Fibroblast of villous mesenchyme (primary cell): Measurements from ENCODE around the gene BATF2. TPM values are rescaled to one million over a fixed set of nuclear protein-coding genes. Genes with fewer than 3 reads are reported as not detected.
A peak's percentile ranks its signal among the peaks of the same experiment; 100 is the strongest.
"Not testable (repeated sequence)": the region's sequence is repeated elsewhere in the genome, so short reads cannot be mapped to it uniquely, and the experiment has no call there.

Source experiments
- DNase-seq: peaks from one replicate; pipeline ENCODE4 v3.0.0-alpha.2; 2010; ENCODE audit warnings: low read depth
- H3K4me3 ChIP-seq: 2 replicates; pipeline ENCODE4 v1.5.1; 2011; ENCODE audit warnings: low read depth, mild to moderate bottlenecking, low read length
- CTCF ChIP-seq: IDR thresholded peaks from 2 replicates; pipeline ENCODE4 v1.5.1; 2012; ENCODE audit warnings: low read depth, mild to moderate bottlenecking, low read length; ENCODE audit not compliant: insufficient read depth
- total RNA-seq: library from RNA; depleted of rRNA; stranded (reverse); fragments of >200 nt; gene quantifications from 2 replicates; pipeline ENCODE4 v1.2.3, GENCODE V29; 2012

Gene BATF2
- total RNA-seq, 1 donor = 0.86 TPM

DNA sequence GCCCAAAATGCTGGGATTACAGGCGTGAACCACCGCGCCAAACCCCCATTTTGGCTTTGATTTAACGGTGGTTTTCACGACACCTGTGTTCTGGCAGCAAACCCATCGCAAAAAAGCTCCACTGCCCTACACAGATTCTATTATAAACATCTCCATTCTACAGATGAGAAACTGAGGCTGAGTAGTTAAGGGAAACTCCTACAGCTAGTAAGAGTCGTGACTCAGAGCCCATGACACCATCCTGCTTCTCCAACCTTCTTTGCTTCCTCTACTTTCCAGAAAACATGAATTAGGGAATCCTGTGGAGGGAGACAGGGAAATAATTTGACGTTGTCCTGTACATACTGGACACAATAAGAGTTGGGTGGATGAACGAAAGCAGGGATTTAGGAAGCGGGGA, 30.0 kb upstream of the BATF2 start:
- peak overlapping the region; percentile 73 for H3K4me3 ChIP-seq
- no peak for DNase-seq
- no peak for TF ChIP-seq CTCF

- not testable (repeated sequence) for H3K4me3 ChIP-seq, DNase-seq
Observed at GRCh38 chr11:65023502-65023901, 26.7 kb upstream of the BATF2 start.

DNA sequence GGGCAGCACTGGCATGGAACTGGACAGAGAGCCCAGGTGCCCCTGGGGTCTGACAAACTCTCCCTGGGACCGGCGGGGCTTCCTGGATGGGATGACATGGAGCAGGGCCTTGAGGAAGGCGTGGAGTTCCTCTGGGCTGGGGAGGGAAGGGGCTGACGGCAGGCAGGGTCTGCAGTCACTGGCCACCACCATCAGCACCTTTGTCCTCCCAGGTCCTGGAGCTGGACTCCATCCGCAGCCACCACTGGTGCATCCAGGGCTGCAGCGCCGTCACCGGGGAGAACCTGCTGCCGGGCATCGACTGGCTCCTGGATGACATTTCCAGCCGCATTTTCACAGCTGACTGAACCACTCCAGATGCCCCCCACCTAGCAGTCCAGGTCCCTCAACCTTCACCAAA, 24.7 kb upstream of the BATF2 start:
- no peak for DNase-seq
- TF ChIP-seq CTCF = no peak

DNA sequence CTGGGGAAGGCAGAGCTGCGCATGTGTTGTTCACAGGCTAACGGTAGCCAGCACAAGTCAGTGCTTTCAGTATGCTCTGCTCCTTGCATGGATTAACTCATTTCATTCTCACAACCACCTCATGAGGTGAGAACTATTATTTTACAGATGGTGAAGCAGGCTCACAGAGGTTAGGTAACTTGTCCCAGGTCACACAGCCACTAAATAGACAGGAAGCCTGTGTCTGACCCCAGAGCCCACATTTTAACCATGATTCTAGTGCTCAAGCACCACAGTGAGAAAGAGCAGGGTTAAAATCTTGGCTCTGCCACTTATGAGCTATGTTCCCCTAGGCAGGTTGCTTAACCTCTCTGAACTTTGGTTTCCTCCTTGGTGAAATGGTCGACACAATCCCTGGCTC, 24.2 kb upstream of the BATF2 start:
- no peak for DNase-seq
- TF ChIP-seq CTCF = no peak
- no peak overlapping the region for H3K4me3 ChIP-seq

More for the DNA sequence above, 24.7 kb upstream of the BATF2 start:
- no peak overlapping the region for H3K4me3 ChIP-seq

GRCh38 chr11:65019824-65020223, 23.1 kb upstream of the BATF2 start:
- H3K4me3 ChIP-seq = no peak overlapping the region
- no peak for DNase-seq
- no peak for TF ChIP-seq CTCF

GRCh38 chr11:65017937-65018336, 21.2 kb upstream of the BATF2 start:
- DNase-seq = no peak
- no peak for TF ChIP-seq CTCF

DNA sequence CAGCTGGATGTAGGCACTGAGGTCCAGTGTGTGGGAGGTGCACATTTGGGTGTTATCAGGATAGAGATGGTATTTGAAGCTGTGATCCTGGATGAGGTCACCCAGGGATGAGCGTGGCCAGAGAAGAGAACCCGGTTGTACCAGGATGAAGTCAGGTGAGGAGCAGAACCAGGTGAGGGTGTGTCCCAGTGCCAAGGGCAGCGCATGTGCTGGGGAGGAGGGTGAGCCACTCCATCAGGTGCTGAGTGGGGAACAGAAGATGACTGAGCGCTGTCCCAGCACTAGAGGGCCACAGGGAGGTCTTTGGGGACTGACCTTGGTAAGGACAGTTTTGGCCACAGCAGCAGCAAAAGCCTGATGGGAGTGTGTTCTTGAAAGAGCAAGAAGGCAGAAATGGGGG, 19.9 kb upstream of the BATF2 start:
- DNase-seq = no peak
- H3K4me3 ChIP-seq = no peak overlapping the region
- no peak for TF ChIP-seq CTCF

More at GRCh38 chr11:65017937-65018336, 21.2 kb upstream of the BATF2 start:
- H3K4me3 ChIP-seq = no peak overlapping the region
